Rectal smooth muscle tissue (tissue), 1 donor: ENCODE results near the gene PPIP5K1.
A peak's percentile ranks its signal among the peaks of the same experiment; 100 is the strongest.

Experiments used
- H3K27ac ChIP-seq: one replicate; pipeline ENCODE4 v1.7.0; 2013; ENCODE audit warnings: low read depth, low read length, inconsistent platforms
- H3K27me3 ChIP-seq: one replicate; pipeline ENCODE4 v1.7.0; 2013; ENCODE audit warnings: low read length; ENCODE audit not compliant: control insufficient read depth, insufficient read depth
- H3K36me3 ChIP-seq: one replicate; pipeline ENCODE4 v1.7.0; 2013; ENCODE audit warnings: low read length; ENCODE audit not compliant: control insufficient read depth, insufficient read depth
- H3K4me1 ChIP-seq: one replicate; pipeline ENCODE4 v1.7.0; 2013; ENCODE audit warnings: low read length; ENCODE audit not compliant: control insufficient read depth, insufficient read depth
- H3K4me3 ChIP-seq: one replicate; pipeline ENCODE4 v1.7.0; 2013; ENCODE audit warnings: low read length
- H3K9ac ChIP-seq: one replicate; pipeline ENCODE4 v1.7.0; 2013; ENCODE audit warnings: low read length

Gene PPIP5K1

DNA sequence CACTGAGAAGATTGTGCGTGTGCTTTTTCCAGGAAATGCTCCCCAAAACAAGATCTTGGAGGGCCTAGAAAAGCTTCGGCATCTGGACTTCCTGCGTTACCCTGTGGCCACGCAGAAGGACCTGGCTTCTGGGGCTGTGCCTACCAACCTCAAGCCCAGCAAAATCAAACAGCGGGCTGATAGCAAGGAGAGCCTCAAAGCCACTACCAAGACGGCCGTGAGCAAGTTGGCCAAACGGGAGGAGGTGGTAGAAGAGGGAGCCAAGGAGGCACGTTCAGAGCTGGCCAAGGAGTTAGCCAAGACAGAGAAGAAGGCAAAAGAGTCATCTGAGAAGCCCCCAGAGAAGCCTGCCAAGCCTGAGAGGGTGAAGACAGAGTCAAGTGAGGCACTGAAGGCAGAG, 67.8 kb downstream of the PPIP5K1 start:
- H3K9ac ChIP-seq, result no peak overlapping the region
- peaks cover 13% of the 10 kb centered on the region for H3K36me3 ChIP-seq
- H3K4me1 ChIP-seq, result no peaks in the 10 kb centered on the region
- H3K27me3 ChIP-seq, result no peaks in the 10 kb centered on the region
- no peak overlapping the region for H3K4me3 ChIP-seq
- H3K27ac ChIP-seq, result no peak overlapping the region

DNA sequence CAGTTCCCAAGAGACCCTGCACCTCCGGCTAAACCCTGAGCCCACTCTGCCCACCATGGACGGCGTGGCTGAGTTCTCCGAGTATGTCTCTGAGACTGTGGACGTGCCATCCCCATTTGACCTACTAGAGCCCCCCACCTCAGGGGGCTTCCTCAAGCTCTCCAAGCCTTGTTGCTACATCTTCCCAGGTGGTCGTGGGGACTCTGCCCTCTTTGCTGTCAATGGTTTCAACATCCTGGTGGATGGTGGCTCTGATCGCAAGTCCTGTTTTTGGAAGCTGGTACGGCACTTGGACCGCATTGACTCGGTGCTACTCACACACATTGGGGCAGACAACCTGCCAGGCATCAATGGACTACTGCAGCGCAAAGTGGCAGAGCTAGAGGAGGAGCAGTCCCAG, 68.6 kb downstream of the PPIP5K1 start:
- Histone ChIP-seq H3K4me3 (no peak overlapping the region), H3K36me3 (peaks cover 13% of the 10 kb centered on the region), H3K27ac (no peak overlapping the region), H3K9ac (no peak overlapping the region), H3K4me1 (peaks cover 8% of the 10 kb centered on the region), H3K27me3 (no peaks in the 10 kb centered on the region)

DNA sequence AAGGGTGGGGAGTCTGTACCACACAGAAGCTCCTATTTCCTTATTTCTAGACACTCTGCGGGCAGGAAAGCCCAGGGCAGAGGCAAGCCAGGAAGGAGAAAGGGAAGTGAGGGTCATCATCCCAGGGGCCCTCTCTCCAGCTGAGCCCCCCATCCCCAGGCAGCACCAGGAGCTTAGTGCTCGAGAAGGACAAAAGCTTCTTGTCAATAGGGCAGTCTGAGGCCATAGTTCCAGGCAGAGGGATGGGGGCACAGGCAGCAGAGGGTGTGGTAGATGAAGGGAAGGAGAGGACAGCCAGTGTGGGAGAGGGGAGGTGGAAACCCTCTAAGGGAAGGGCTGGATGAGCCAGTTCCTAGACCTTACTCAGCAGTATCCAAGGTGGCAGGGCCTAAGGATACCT, 69.9 kb downstream of the PPIP5K1 start:
- H3K4me1 ChIP-seq, result peaks cover 18% of the 10 kb centered on the region
- H3K36me3 ChIP-seq, result peaks cover 13% of the 10 kb centered on the region
- no peak overlapping the region for H3K4me3 ChIP-seq
- H3K9ac ChIP-seq, result no peak overlapping the region
- no peaks in the 10 kb centered on the region for H3K27me3 ChIP-seq
- H3K27ac ChIP-seq, result no peak overlapping the region

DNA sequence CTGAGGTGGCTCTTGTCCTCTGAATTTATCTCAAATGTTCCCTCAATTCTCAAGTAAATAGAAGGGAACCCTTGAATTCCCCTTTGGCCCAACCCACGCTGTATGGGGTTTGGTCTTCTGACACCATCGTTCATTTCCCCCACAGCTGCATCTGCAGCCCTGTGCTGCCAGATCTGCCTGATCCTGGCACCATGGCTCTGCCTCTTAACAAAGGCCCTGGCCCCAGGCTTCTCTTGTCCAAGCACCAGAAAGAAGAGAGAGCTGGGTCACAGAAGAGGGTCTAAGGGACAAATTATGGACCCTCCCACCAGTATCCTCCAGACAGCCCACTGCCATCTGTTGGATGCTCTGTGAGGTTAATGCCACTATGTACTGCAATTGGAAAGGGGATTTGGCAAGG, 70.8 kb downstream of the PPIP5K1 start:
- peak overlapping the region; percentile 82 for H3K27ac ChIP-seq
- no peak overlapping the region for H3K9ac ChIP-seq
- peaks cover 13% of the 10 kb centered on the region for H3K36me3 ChIP-seq
- peaks cover 18% of the 10 kb centered on the region for H3K4me1 ChIP-seq
- no peaks in the 10 kb centered on the region for H3K27me3 ChIP-seq
- H3K4me3 ChIP-seq, result no peak overlapping the region

DNA sequence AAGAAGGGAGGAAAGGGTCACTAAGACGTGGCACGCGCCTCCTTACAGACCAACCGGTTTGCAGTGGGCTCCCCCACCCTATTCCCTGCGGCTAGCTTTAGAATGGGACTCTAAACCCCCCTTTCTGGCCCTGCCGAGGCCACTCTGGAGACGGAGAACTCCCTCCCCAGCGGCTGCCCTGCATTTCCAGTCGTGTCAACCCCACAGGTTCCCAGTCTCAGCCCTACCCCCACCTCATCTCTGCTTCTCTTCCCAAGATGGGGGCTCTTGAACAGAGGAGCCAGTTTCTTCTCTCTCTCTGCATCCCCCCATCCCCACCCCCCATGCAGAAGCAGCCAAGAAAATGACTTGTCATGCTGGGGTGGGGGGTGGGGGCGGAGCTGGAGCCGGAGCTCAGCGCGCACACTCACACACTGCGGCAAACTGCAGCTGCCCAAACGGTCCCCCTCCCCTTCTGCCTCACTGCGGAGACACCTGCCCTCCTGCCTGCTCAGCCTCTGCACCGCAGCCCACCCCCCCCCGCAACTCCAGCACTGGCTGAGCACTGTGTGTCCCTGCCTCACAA, 71.7 kb downstream of the PPIP5K1 start:
- Histone ChIP-seq H3K36me3 (peaks cover 11% of the 10 kb centered on the region), H3K4me1 (peaks cover 18% of the 10 kb centered on the region), H3K27me3 (no peaks in the 10 kb centered on the region), H3K27ac (peak overlapping the region; percentile 82), H3K9ac (no peak overlapping the region), H3K4me3 (peak overlapping the region; percentile 81)

DNA sequence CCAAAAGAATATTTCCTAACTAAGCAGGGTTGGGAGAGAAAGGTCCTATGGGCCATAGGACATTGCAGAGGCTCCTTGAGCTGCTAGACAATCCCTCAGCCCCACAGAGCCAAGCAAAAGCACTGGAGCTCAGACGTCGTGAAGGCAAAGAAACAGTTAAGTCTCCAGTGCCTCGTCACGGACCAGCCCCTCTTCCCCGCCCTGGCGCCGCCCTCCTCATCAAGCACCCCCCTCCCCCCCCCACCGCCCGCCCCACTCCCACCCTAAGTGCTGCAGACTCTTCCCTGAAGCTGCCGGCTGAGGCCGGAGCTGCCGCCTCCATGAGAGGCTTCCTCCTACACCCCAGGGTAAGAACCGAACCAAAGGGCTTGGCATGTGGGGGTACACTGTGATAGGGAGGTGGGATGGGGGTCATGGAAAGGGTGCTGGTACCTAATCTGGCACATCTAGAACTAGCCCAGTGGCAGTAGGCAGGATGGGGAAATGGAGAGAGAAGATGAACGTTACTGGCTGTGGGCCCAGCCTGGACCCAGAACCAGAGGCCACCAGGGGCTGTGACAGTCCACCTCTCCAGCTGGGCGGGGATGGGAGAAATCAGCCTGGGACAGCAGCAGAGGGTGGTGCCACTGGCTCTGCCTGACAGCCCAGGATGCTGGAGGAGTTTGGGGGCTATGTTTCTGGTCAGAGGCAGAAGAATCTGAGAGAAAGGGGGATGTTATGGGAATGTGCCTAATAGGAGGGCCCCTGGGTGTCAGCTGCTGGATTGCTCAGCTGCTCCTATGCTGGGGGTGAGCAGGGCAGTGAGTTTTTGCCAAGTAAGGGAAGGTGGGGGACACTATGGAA, 72.4 kb downstream of the PPIP5K1 start, which contains the start of gene MAP1A:
Gene MAP1A, plus strand, starts transcription at position 255 of the 843 bp plus-strand sequence. CDS start 3,866 bp downstream, outside the sequence.
- Histone ChIP-seq H3K27ac (peak within 1 kb of the TSS; percentile 82), H3K9ac (peak within 1 kb of the TSS; percentile 13), H3K4me3 (peak within 1 kb of the TSS; percentile 81), H3K27me3 (no peaks in the 10 kb centered on the region), H3K4me1 (peaks cover 18% of the 10 kb centered on the region), H3K36me3 (peaks cover 10% of the 10 kb centered on the region)

DNA sequence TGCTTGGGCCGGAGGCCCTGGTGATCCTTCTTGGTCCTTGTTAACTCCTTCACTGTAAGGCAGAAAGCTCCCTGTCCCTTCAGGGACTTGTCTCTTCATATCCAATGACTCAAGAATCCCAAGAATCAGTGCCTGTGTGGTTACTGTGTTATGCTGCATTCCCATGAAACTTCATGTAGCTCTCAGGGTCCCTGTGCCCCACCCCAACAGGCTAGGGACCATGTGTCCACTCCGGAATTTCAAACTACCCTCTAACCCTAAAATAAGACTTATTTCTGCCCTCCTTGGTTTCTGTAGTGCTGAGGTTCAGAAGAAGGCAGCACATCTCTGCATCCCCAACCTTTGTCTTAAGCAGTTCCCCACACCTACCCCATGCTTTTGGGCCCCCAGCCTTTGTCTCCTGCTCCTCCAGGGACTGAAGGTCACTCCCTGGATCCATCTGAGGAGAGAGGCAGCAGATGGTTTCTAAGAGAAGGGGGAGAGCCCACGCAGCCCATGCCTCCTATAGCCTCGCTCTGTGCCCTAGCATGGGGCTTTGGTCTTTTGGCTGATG, 73.1 kb downstream of the PPIP5K1 start:
- Histone ChIP-seq H3K4me3 (peak overlapping the region; percentile 54), H3K4me1 (peaks cover 18% of the 10 kb centered on the region), H3K36me3 (peaks cover 3% of the 10 kb centered on the region), H3K9ac (peak overlapping the region; percentile 13), H3K27ac (peak overlapping the region; percentile 82), H3K27me3 (no peaks in the 10 kb centered on the region)

DNA sequence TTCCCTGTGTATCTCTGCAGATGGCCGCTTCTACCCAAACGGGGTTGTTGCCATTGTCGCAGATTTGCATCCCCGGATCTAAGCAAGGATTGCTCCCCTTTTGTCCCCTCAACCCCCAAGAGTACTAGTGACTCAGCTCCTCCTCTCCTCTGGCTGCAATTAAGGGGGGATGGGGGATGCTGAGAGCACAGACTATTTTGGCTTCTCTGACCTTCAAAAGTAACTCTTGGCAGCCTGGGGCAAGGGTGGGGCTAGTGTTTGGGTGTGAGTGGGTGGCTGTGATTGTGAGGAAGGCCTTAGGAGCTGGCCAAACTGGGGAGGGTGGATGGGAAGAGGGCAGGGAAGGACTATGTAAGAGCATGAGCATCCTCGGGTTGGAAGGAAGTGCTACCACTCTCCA, 73.8 kb downstream of the PPIP5K1 start:
- Histone ChIP-seq H3K36me3 (no peaks in the 10 kb centered on the region), H3K4me3 (peak overlapping the region; percentile 23), H3K27me3 (no peaks in the 10 kb centered on the region), H3K9ac (no peak overlapping the region), H3K4me1 (peaks cover 18% of the 10 kb centered on the region), H3K27ac (peak overlapping the region; percentile 82)

DNA sequence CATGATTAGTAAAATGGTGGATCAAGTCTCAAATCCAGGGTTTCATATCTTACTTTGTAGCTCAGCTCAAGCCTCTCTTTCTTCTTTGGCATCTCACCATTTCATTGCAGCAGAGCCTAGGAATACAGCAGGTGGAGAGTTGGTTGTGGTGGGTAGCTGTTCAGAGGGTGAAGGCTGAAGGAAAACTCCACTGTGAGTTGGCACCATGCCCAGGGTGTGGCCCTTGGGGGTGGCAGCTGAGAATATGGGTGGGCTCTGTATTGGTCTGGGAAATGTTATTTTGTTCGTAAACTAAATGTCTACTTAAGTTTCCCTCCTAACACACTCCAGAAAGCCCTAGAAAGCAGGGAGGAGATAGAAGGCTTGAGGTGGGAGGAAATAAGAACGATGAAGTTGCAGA, 74.3 kb downstream of the PPIP5K1 start:
- H3K36me3 ChIP-seq, result no peaks in the 10 kb centered on the region
- H3K9ac ChIP-seq, result no peak overlapping the region
- peaks cover 18% of the 10 kb centered on the region for H3K4me1 ChIP-seq
- peak overlapping the region; percentile 23 for H3K4me3 ChIP-seq
- H3K27me3 ChIP-seq, result no peaks in the 10 kb centered on the region
- peak overlapping the region; percentile 82 for H3K27ac ChIP-seq

DNA sequence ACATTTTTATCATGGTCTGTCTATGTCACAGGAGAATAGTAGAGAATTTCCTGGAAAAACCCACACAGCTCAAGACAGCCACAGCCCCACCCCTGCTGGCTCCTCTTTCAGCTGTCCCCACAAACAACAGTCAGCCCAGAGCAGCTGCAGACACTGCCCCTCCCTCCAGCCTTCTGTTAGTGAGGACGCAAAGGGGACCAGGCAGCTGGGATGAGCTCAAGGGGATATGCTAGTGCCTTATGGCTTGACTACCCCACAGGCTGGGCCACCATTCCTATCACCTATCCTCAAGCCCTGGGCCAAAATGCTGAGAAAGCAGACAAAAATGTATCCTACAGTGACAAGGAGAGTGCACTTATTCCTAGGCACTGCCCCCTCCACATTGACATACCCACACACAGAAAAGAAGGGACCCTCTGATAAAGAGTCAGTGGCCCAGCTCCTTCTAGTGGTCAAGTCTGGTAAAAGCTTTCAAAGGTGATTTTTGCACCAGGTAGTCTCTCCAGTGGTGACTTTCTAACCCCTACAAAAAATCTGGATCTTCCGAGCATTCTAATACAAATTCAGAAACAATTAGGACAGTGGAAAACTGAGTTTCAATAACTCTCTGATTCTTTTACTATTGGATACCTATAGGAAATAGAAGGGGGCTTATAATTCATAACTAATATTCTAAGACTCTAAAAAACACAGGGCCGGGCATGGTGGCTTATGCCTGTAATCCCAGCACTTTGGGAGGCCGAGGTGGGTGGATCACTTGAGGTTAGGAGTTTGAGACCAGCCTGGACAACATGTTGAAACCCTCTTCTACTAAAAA, 75.6 kb downstream of the PPIP5K1 start:
- Histone ChIP-seq H3K4me1 (peaks cover 22% of the 10 kb centered on the region), H3K4me3 (no peak overlapping the region)

DNA sequence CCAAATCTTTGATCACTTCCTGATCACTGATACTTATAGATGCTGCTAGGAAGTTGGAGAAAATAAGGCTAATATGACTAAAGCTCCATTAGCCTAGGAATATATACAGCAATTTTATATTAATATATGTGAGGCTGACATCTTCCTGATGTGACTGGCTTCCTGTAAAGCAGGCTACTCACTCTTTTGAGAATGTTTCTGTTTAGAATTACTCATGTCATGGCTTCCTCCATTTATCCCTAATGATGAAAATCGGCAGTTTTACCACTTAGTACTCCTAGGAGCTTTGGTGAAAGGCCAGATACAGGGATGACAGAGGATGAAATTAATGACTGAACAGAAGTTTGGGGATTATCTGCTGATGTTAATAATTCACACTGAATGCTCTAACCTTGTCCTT, 76.5 kb downstream of the PPIP5K1 start:
- H3K9ac ChIP-seq, result no peak overlapping the region
- no peak overlapping the region for H3K27ac ChIP-seq
- peaks cover 31% of the 10 kb centered on the region for H3K4me1 ChIP-seq
- H3K27me3 ChIP-seq, result no peaks in the 10 kb centered on the region
- H3K36me3 ChIP-seq, result no peaks in the 10 kb centered on the region
- no peak overlapping the region for H3K4me3 ChIP-seq

More for the DNA sequence above, 75.6 kb downstream of the PPIP5K1 start:
- H3K27me3 ChIP-seq, result no peaks in the 10 kb centered on the region
- no peak overlapping the region for H3K9ac ChIP-seq
- H3K27ac ChIP-seq, result no peak overlapping the region
- no peaks in the 10 kb centered on the region for H3K36me3 ChIP-seq
